ENCODE data around the gene DNAH5. TPM values are rescaled to one million over a fixed set of nuclear protein-coding genes. Genes with fewer than 3 reads are reported as not detected.

The DNAH5 gene
- total RNA-seq, 1 donor from 2014 or later = 1.2 TPM

DNA sequence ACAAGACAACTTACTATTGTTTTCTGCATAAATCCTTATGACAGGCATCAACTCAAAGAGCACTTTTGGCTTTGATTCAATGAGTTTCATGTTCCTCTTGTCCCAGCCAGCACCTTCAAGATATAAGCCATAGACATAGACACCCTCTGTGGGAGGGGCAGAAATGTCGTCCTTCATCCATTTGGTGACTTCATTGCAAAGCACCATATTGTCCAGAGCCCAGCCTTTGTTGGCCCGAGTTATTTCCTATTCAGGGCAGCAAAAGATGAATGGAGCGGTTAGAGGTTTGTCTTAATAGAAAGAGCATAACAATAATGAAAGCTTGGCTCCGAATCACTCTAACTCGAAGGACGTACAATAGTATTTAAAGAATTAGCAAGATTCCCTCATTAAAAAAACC lies 243.9 kb downstream of the DNAH5 start:
- H3K27ac Mint-ChIP-seq = no peak overlapping the region
- no peak overlapping the region for H3K4me3 Mint-ChIP-seq
- no peaks in the 10 kb centered on the region for H3K9me3 Mint-ChIP-seq
- H3K4me1 Mint-ChIP-seq (ENCODE audit: unreplicated experiment) = no peaks in the 10 kb centered on the region
- TF ChIP-seq, protein P1, sequence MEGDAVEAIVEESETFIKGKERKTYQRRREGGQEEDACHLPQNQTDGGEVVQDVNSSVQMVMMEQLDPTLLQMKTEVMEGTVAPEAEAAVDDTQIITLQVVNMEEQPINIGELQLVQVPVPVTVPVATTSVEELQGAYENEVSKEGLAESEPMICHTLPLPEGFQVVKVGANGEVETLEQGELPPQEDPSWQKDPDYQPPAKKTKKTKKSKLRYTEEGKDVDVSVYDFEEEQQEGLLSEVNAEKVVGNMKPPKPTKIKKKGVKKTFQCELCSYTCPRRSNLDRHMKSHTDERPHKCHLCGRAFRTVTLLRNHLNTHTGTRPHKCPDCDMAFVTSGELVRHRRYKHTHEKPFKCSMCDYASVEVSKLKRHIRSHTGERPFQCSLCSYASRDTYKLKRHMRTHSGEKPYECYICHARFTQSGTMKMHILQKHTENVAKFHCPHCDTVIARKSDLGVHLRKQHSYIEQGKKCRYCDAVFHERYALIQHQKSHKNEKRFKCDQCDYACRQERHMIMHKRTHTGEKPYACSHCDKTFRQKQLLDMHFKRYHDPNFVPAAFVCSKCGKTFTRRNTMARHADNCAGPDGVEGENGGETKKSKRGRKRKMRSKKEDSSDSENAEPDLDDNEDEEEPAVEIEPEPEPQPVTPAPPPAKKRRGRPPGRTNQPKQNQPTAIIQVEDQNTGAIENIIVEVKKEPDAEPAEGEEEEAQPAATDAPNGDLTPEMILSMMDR (conservative IDR thresholded peaks at IDR 0.05) = no peak
- no peak for DNase-seq (ENCODE audit: extremely low spot score, unreplicated experiment)
- peaks cover 3% of the 10 kb centered on the region for H3K27me3 Mint-ChIP-seq
- H3K36me3 Mint-ChIP-seq = no peaks in the 10 kb centered on the region

DNA sequence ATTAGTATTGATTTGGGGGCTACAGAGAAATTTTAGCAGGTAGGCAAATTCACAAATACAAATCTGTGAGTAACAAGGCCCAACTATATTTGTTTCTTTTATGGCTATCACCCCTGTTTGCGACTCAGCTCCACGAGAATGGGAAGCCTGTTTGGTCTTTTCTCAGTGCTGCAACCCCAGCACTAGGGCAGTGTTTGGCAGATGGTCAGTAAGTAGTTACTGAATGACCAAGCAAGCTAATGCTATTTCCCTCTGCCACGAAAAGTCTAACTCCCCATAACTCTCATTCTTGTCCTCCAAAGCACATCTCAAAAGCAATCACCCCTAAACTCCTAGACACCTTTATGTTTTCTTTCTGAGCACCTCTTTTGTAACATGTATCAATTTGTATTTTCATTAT lies 245.6 kb downstream of the DNAH5 start:
- Mint-ChIP-seq H3K4me3 (no peak overlapping the region), H3K27ac (no peak overlapping the region), H3K9me3 (no peaks in the 10 kb centered on the region), H3K4me1 (ENCODE audit: unreplicated experiment) (no peaks in the 10 kb centered on the region), H3K36me3 (no peaks in the 10 kb centered on the region), H3K27me3 (no peaks in the 10 kb centered on the region)
- TF ChIP-seq, protein P1 (conservative IDR thresholded peaks at IDR 0.05) = no peak
- DNase-seq (ENCODE audit: extremely low spot score, unreplicated experiment) = no peak

DNA sequence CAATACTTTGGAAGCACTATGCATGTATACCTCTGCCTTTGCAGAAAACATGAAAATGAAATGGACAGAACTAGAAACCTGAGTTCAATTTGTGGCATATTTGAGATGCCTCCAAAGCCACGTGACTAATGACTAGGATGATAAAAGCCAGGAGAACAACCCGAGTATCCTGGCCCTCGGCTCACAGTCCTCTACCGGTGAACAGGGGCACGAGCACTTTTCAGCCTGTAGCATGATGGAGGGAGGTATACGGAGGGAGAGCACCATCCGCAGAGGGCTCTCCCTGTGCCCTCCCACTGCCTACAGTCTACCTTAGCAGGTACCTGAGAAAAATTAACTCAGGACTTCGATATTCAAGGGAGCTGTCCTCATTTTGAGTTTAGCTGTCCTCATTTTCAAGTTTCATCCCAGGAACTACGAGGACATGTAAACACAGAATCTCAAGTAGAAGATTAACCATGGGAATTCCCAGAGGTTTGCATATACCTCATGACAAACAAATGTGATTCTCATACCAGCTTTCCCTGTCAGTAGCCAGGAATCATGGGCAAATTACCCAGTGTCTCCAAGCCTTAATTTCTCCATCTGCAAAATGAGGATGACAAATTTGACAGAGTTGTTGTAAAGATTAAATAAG lies 249.3 kb downstream of the DNAH5 start:
- H3K4me1 Mint-ChIP-seq (ENCODE audit: unreplicated experiment) = no peaks in the 10 kb centered on the region
- TF ChIP-seq, protein P1 (conservative IDR thresholded peaks at IDR 0.05) = no peak
- no peaks in the 10 kb centered on the region for H3K9me3 Mint-ChIP-seq
- no peak overlapping the region for H3K27ac Mint-ChIP-seq
- H3K4me3 Mint-ChIP-seq = no peak overlapping the region
- DNase-seq (ENCODE audit: extremely low spot score, unreplicated experiment) = no peak
- no peaks in the 10 kb centered on the region for H3K36me3 Mint-ChIP-seq
- H3K27me3 Mint-ChIP-seq = no peaks in the 10 kb centered on the region

DNA sequence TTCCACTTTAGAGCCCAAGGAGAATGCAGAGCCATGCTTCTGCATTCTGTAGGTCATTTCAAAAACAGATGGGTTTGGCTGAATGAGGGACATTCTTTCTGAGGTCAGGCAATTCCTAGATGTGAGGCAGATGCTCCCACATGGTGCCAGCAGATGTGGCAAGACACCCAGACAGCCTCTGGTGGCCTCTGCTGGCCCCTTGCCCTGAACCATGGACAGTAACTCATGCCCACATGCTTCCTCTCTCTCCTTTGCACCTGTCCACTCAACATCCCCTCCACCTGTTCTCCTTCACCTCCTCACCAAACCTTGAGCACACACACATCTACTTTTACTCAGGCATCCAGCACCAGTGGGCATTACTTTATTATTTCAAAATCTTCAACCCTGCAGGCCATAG lies 252.3 kb downstream of the DNAH5 start:
- TF ChIP-seq, protein P1 (conservative IDR thresholded peaks at IDR 0.05) = no peak
- Mint-ChIP-seq H3K27ac (no peak overlapping the region), H3K4me1 (ENCODE audit: unreplicated experiment) (no peaks in the 10 kb centered on the region), H3K4me3 (no peak overlapping the region), H3K27me3 (no peaks in the 10 kb centered on the region), H3K36me3 (no peaks in the 10 kb centered on the region), H3K9me3 (no peaks in the 10 kb centered on the region)
- DNase-seq (ENCODE audit: extremely low spot score, unreplicated experiment) = no peak

DNA sequence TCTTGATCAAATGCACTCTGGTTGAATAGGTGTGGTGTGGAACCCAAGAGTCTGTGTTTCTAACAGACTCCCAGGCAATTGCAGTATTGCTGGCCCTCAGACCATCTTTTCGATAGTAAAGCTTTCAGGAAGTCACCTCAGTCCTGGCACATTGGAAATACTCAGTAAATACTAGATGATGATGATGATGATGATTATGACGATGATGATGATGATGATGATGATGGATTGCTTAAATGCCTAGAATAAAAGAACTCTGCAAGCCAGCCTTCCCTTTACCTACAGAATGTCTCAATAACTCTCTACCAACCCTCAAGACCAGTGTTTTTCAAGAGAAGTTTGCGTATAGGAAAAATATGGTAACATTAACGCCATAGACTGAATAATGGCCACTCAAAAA lies 268.0 kb downstream of the DNAH5 start:
- Mint-ChIP-seq H3K9me3 (no peaks in the 10 kb centered on the region), H3K27me3 (no peaks in the 10 kb centered on the region), H3K27ac (no peak overlapping the region), H3K36me3 (no peaks in the 10 kb centered on the region), H3K4me1 (ENCODE audit: unreplicated experiment) (no peaks in the 10 kb centered on the region), H3K4me3 (no peak overlapping the region)
- TF ChIP-seq, protein P1 (conservative IDR thresholded peaks at IDR 0.05) = no peak
- DNase-seq (ENCODE audit: extremely low spot score, unreplicated experiment) = no peak

DNA sequence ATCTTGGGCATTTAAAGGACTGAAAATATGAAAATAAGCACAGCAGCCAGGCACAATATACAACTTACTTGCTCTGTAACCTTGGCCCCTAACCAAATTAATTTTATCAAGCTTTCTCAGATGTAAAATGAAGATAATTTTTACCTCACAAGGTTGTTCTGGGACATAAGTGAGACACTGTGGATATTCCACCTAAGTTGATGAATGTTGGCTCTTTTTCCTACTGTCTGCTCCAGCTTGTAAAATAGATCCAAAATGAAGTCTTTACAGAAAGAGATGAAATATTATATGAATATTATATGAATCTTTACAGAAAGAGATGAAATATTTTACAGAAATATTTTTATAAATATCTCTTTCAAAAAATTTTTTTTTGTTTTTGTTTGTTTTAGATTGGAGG lies 270.1 kb downstream of the DNAH5 start:
- DNase-seq (ENCODE audit: extremely low spot score, unreplicated experiment) = no peak
- Mint-ChIP-seq H3K27me3 (no peaks in the 10 kb centered on the region), H3K4me1 (ENCODE audit: unreplicated experiment) (no peaks in the 10 kb centered on the region), H3K9me3 (no peaks in the 10 kb centered on the region), H3K36me3 (no peaks in the 10 kb centered on the region), H3K4me3 (no peak overlapping the region), H3K27ac (no peak overlapping the region)
- TF ChIP-seq, protein P1 (conservative IDR thresholded peaks at IDR 0.05) = no peak
